Measurements from ENCODE around the gene SPAG6.

Gene SPAG6

DNA sequence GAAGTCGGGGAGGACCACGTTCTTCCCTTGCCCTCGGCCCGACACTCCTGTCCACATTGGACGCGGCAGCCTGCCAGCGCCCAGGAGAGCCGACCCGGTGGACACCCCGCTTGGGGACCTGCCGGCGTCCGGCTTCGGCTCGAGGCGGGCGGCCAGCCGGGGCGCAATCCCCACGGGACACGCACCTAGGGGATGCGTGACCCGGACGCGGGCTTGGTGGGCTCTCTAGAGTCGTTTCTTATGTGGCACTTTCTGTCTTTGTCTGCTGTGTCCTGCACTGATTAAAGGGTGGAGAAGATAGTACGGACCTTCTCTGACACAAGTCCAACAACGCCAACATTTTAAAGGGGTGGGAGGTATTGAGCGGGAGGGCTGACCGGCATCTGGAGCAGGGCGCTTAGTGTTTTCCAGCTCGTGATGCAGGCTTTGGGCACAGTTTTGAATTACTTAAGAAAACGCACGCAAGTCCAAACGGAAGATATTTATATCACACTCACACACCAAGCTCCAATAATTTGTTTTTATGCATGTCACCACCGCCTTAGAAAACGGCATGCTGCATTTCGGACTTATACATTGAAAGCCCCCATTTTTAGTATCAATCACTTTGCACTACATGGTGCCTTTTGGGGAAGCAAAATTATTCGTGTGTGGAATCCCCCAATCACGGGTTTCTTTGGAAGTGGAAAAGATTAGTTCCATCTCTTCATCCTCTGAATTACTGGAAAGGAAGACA lies 3.9 kb upstream of the SPAG6 start:
- no peak for DNase-seq (ENCODE audit: low read depth)
- TF ChIP-seq POLR2A (IDR thresholded peaks at IDR 0.05; ENCODE audit: extremely low read depth, insufficient read length) (no peak), MYC (IDR thresholded peaks at IDR 0.05; ENCODE audit: low read depth, low read length) (no peak)
- TF ChIP-seq, protein P1, sequence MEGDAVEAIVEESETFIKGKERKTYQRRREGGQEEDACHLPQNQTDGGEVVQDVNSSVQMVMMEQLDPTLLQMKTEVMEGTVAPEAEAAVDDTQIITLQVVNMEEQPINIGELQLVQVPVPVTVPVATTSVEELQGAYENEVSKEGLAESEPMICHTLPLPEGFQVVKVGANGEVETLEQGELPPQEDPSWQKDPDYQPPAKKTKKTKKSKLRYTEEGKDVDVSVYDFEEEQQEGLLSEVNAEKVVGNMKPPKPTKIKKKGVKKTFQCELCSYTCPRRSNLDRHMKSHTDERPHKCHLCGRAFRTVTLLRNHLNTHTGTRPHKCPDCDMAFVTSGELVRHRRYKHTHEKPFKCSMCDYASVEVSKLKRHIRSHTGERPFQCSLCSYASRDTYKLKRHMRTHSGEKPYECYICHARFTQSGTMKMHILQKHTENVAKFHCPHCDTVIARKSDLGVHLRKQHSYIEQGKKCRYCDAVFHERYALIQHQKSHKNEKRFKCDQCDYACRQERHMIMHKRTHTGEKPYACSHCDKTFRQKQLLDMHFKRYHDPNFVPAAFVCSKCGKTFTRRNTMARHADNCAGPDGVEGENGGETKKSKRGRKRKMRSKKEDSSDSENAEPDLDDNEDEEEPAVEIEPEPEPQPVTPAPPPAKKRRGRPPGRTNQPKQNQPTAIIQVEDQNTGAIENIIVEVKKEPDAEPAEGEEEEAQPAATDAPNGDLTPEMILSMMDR (IDR thresholded peaks at IDR 0.05; ENCODE audit: low read depth, low read length), result no peak
- TF ChIP-seq, protein P2, sequence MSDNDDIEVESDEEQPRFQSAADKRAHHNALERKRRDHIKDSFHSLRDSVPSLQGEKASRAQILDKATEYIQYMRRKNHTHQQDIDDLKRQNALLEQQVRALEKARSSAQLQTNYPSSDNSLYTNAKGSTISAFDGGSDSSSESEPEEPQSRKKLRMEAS (IDR thresholded peaks at IDR 0.05; ENCODE audit: low read depth, low read length), result no peak
- H3K4me3 ChIP-seq (ENCODE audit: low read depth, low read length), result peak overlapping the region; percentile 67

- DNase-seq (ENCODE audit: low read depth), result no peak
- H3K4me3 ChIP-seq (ENCODE audit: low read depth, low read length), result no peak overlapping the region
- TF ChIP-seq, protein P1 (IDR thresholded peaks at IDR 0.05; ENCODE audit: low read depth, low read length), result no peak
- no peak for TF ChIP-seq POLR2A (IDR thresholded peaks at IDR 0.05; ENCODE audit: extremely low read depth, insufficient read length)
- no peak for TF ChIP-seq MYC (IDR thresholded peaks at IDR 0.05; ENCODE audit: low read depth, low read length)
- TF ChIP-seq, protein P2 (IDR thresholded peaks at IDR 0.05; ENCODE audit: low read depth, low read length), result no peak
Measured at GRCh38 chr10:22341926-22342196, 3.4 kb upstream of the SPAG6 start.

DNA sequence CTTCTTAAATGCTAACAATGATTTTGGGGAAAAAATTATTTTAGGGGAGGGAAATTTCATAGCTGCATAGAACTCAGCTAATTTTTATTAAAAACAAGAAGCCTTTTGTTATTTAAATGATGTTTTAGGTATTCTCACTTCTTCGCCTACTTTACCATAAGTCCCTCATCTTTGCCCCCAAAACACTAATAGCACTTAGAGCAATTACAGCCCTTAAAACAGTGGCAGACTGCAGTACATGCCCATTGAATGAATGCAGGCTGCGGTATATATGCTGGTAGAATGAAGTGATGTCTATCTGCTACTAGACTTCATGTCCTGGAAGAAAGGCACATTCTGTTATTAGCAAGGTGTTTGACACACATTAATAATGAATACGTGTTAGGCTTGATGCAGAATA lies 2.9 kb upstream of the SPAG6 start:
- TF ChIP-seq POLR2A (IDR thresholded peaks at IDR 0.05; ENCODE audit: extremely low read depth, insufficient read length) (no peak), MYC (IDR thresholded peaks at IDR 0.05; ENCODE audit: low read depth, low read length) (no peak)
- TF ChIP-seq, protein P2 (IDR thresholded peaks at IDR 0.05; ENCODE audit: low read depth, low read length), result no peak
- TF ChIP-seq, protein P1 (IDR thresholded peaks at IDR 0.05; ENCODE audit: low read depth, low read length), result no peak
- no peak overlapping the region for H3K4me3 ChIP-seq (ENCODE audit: low read depth, low read length)
- DNase-seq (ENCODE audit: low read depth), result no peak

DNA sequence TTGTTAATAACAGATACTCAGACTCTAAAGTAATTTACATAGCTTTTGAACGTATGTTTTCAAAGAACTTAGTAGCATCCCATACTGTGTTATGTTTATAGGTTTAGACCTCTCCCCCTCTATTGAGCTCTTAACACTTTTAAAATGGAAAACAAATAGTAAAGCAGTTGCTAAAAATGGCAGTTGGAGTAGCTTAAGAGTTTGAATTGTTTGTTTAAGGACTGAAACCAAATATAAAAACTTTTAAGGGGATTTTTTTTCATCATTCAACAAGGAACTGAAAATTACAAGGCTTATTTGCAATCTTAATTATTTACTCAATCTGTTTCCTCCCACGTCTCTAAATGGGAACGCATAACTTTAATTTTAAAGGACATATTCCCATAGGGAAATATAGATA lies 1.6 kb upstream of the SPAG6 start:
- no peak for TF ChIP-seq POLR2A (IDR thresholded peaks at IDR 0.05; ENCODE audit: extremely low read depth, insufficient read length)
- TF ChIP-seq, protein P2 (IDR thresholded peaks at IDR 0.05; ENCODE audit: low read depth, low read length), result no peak
- TF ChIP-seq, protein P1 (IDR thresholded peaks at IDR 0.05; ENCODE audit: low read depth, low read length), result no peak
- no peak for TF ChIP-seq MYC (IDR thresholded peaks at IDR 0.05; ENCODE audit: low read depth, low read length)
- no peak for DNase-seq (ENCODE audit: low read depth)
- no peak overlapping the region for H3K4me3 ChIP-seq (ENCODE audit: low read depth, low read length)

- DNase-seq (ENCODE audit: low read depth), result no peak
- no peak overlapping the region for H3K4me3 ChIP-seq (ENCODE audit: low read depth, low read length)
- TF ChIP-seq, protein P2 (IDR thresholded peaks at IDR 0.05; ENCODE audit: low read depth, low read length), result no peak
- TF ChIP-seq MYC (IDR thresholded peaks at IDR 0.05; ENCODE audit: low read depth, low read length), result no peak
- TF ChIP-seq POLR2A (IDR thresholded peaks at IDR 0.05; ENCODE audit: extremely low read depth, insufficient read length), result no peak
- TF ChIP-seq, protein P1 (IDR thresholded peaks at IDR 0.05; ENCODE audit: low read depth, low read length), result no peak
Measured at GRCh38 chr10:22344249-22344648, 1.0 kb upstream of the SPAG6 start.
